Measurements from ENCODE around the gene NTRK2. TPM values are rescaled to one million over a fixed set of nuclear protein-coding genes. Genes with fewer than 3 reads are reported as not detected.

Gene NTRK2
- total RNA-seq, 1 experiment from 2014 or later: not detected

GRCh38 chr9:84917366-84918070 lies 248.0 kb downstream of the NTRK2 start:
- no peaks in the 10 kb centered on the region for H3K9me3 ChIP-seq (ENCODE audit: control insufficient read depth in 1 of 2, insufficient read depth in 1 of 2, low read depth in 1 of 2, low read length in 2 of 2)
- BruUV-seq (replicated peaks): no TSS peak
- POLR2A ChIA-PET: no interaction called here
- no peaks in the 10 kb centered on the region for H3K79me2 ChIP-seq (ENCODE audit: insufficient read depth, low read length)
- TF ChIP-seq REST (IDR thresholded peaks at IDR 0.05; ENCODE audit: low read depth) (no peak), YY1 (IDR thresholded peaks at IDR 0.05; ENCODE audit: extremely low read depth, insufficient replicate concordance, low read depth, low read length) (no peak), SIN3A (IDR thresholded peaks at IDR 0.05; ENCODE audit: low read depth) (no peak), EGR1 (IDR thresholded peaks at IDR 0.05; ENCODE audit: low read depth) (no peak), TCF7L2 (IDR thresholded peaks at IDR 0.05; ENCODE audit: borderline replicate concordance, extremely low read depth, insufficient read depth, insufficient read length) (no peak), ZFX (IDR thresholded peaks at IDR 0.05) (no peak), SP1 (IDR thresholded peaks at IDR 0.05; ENCODE audit: low read depth) (no peak)
- H3K27me3 ChIP-seq (ENCODE audit: insufficient read depth, low read length): peaks cover 10% of the 10 kb centered on the region; the same call in 1 of the 2 replicates
- DNase-seq (ENCODE audit: low read depth, low spot score): no peak
- intact Hi-C loops (cut with micrococcal nuclease): no loop called here
- no peak overlapping the region for H3K9ac ChIP-seq (ENCODE audit: low read length)
- H2AFZ ChIP-seq (ENCODE audit: low read depth, low read length, poor library complexity, severe bottlenecking): no peak overlapping the region
- H3K36me3 ChIP-seq (ENCODE audit: control insufficient read depth in 1 of 2, insufficient read depth in 2 of 2, low read length in 2 of 2): no peaks in the 10 kb centered on the region
- H3K9me2 ChIP-seq (ENCODE audit: insufficient read depth): no peaks in the 10 kb centered on the region
- ATAC-seq: no peak
- H3K4me1 ChIP-seq (ENCODE audit: control insufficient read depth in 1 of 2, insufficient read depth in 2 of 2, low read length in 2 of 2): no peaks in the 10 kb centered on the region
- RAD21 ChIA-PET (ENCODE audit: low non-redundant PET in 1 of 2, low total read pairs in 2 of 2, uncharacterized antibody in 2 of 2, unreplicated experiment in 2 of 2): no interaction called here
- CTCF ChIA-PET: no interaction called here
- H4K20me1 ChIP-seq (ENCODE audit: insufficient read depth): no peaks in the 10 kb centered on the region; the same call in 1 of the 2 replicates
- no peak overlapping the region for H3K4me3 ChIP-seq (replicated peaks in 1 of 2; ENCODE audit: low read depth in 1 of 2, low read length in 2 of 2)
- H3K4me2 ChIP-seq (ENCODE audit: low read length): no peak overlapping the region
- no peak overlapping the region for H3K27ac ChIP-seq (ENCODE audit: low read depth, low read length)

All from HCT116 (cell line).